ENCODE data around the gene KIF18B.

DNA sequence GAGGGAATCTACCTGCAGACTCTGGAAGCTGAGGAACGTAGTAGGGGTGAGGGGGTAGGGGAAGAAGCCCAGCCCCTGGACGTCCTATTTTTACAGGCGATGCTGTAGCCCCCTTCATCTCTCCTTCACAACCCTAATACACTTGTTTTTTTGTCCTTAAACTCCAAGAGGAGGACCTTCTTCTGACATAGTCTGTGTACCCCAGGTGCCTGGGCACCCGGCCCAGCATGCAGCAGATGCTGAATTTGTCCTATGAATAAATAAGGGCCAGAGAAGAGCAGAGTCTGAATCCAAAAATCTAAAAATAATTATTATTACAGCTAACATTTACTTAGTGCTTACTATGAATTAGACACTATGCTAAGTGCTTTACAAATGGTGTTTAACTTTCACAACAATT is 5.1 kb downstream of the KIF18B start:
- no peak for TF ChIP-seq EZH2 (IDR thresholded peaks at IDR 0.05; ENCODE audit: low read depth)
- TF ChIP-seq, protein P1, sequence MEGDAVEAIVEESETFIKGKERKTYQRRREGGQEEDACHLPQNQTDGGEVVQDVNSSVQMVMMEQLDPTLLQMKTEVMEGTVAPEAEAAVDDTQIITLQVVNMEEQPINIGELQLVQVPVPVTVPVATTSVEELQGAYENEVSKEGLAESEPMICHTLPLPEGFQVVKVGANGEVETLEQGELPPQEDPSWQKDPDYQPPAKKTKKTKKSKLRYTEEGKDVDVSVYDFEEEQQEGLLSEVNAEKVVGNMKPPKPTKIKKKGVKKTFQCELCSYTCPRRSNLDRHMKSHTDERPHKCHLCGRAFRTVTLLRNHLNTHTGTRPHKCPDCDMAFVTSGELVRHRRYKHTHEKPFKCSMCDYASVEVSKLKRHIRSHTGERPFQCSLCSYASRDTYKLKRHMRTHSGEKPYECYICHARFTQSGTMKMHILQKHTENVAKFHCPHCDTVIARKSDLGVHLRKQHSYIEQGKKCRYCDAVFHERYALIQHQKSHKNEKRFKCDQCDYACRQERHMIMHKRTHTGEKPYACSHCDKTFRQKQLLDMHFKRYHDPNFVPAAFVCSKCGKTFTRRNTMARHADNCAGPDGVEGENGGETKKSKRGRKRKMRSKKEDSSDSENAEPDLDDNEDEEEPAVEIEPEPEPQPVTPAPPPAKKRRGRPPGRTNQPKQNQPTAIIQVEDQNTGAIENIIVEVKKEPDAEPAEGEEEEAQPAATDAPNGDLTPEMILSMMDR (conservative IDR thresholded peaks at IDR 0.05) = no peak
